Stomach (tissue), 4 donors: Measurements from ENCODE around the gene RNF207.

Experiments
- CTCF ChIP-seq, 7 experiments: fragments of 450-650 bp in 4 of 7; fragments of 200-600 bp in 3 of 7; sonication (generic) in 3 of 7; IDR thresholded peaks; one replicate each; pipeline ENCODE4 v1.5.1; 2016 to 2019; ENCODE audit warnings: antibody characterized with exemption in 7 of 7, control low read depth in 2 of 7, mild to moderate bottlenecking in 1 of 7
- POLR2A ChIP-seq, 4 donors: fragments of 450-650 bp; IDR thresholded peaks; one replicate each; pipeline ENCODE4 v1.6.1; 2016; ENCODE audit warnings: antibody characterized with exemption in 4 of 4, control low read depth in 2 of 4, mild to moderate bottlenecking in 1 of 4, moderate library complexity in 1 of 4

GRCh38 chr1:6220236-6220635 is 14.3 kb downstream of the RNF207 start:
- TF ChIP-seq CTCF (IDR thresholded peaks at IDR 0.05) (no peak), POLR2A (IDR thresholded peaks at IDR 0.05) (no peak)
